Anterior cingulate cortex (tissue), 58 donors: ENCODE results near the gene SHANK3.
A peak's percentile ranks its signal among the peaks of the same experiment; 100 is the strongest.

Experiments
- DNase-seq, 58 donors: peaks; one replicate each; lab custom pipeline; 2025; lab: John Stamatoyannopoulos, UW

SHANK3 gene

DNA sequence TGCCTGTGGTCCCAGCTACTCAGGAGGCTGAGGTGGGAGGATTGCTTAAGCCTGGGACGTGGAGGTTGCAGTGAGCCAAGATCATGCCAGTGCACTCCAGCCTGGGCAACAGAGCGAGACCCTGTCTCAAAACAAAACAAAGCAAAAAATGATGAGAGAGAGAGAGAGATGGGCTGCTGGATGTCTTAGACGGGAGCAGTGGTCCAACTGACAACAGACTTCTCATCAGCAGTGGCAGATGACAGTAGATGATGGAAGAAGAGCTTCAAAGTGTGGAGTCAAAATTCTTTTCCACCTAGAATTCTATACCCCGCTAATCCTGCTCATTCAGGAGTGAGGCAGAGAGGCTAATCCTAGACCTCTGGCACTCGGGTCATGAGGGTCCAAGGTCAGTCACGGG lies 36.4 kb downstream of the SHANK3 start:
- DNase-seq: no peak

DNA sequence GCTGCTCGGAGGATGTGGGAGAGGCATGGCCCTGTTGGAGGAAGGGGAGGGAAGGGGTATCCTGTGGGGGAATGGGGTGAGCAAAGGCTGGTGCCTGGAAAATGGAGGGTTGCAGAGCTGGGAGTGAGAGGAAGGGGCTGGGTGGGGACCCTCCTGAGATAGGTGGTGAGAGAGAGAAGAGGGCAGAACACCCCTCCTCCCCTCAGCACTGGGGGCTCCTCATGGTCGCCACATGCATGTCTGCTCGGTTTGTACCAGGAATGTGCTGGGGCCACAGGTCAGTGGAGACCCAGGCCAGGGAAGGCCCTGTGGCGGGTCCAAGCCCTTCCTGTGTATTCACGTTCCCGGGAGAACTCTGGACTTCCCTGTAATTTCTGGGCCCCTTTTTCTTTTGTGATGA lies 37.6 kb downstream of the SHANK3 start:
- DNase-seq: no peak

DNA sequence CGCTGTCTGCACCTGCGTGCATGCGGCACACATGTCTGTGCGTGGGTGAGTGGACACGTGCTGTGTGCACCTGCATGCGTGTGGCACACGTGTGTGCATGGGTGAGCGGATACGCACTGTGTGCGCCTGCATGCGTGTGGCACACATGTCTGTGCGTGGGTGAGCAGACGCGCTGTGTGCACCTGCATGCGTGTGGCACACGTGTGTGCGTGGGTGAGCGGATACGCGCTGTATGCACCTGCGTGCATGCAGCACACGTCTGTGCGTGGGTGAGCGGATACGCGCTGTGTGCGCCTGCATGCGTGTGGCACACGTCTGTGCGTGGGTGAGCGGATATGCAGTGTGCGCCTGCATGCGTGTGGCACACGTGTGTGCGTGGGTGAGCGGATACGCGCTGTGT lies 38.3 kb downstream of the SHANK3 start:
- DNase-seq: no peak

DNA sequence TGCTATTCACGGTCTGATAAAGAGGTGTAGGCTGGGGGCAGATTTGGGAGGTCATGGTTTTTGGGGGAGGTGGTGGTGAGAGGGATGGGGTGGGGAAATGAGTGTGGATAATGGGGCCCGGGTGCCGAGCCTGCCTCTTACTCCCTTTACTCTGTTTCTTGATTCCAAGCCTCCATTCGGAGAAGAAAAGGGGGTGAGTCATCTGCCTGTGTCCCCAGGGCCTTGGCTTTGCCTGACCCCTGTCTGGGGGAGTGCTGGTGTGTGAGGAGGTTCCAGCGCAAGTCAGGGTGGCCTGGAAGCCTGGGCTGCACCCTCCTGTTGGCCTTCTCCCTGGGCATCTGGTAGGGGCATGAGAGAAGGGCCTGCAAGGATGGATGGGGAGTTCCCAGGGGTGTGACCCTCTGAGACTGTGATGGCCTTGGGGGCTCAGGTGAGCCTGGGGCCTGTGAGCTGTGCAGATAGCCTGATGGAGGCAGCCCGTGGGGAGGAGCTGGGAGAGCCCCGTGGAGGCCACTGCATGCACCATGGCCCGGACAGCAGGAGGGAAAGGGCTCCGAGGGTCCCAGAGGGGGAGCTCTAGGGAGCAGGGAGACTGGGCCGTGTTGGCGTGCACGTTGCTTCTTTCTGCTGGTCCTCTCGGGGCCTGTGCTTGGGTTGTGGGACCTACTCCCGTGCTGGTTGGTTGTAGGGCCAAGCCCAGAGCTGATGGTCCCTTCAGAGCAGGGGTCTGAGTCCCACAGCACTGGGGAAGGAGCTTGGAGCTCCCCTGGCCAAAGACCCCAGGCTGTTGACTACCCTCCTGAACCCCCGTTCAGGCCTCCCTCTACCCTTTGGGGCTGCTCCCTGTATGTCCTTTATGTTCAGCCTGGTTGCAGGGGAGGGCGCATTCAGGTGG lies 39.1 kb downstream of the SHANK3 start:
- DNase-seq: no peak

DNA sequence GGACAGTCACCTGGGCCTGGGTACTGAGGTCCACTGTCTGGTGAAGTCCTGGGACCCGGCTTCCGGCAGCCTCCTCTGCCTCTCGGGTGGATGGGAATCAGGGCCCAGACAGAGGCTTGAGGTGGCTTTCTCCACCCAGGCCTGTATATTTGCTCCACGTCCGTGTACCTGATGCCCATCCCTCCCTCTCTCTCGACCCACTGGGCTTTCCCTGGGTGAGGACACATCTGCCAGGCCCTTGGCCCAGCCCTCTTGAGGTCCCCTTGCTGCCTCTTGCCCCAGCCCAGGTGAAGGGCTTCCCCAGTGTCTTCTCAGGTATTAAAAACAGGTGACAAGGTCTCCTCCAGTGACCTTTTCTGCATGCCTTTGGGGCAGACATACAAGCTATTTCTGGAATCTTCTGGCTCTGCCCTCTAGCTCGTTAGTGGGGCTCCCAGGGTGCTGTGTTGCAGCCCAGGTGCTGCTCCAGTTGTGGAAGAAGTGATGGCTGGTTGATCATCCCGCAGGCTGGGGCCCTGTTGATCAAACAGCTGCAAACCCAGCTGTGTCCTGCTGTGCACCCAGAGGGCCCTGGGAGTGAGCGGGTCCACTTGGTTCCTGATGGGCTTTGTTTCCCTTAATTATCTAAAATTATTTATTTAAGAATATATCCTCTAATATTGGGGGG lies 39.9 kb downstream of the SHANK3 start:
- peak in 2 of 58 donors; percentile 35 to 36 for DNase-seq

DNA sequence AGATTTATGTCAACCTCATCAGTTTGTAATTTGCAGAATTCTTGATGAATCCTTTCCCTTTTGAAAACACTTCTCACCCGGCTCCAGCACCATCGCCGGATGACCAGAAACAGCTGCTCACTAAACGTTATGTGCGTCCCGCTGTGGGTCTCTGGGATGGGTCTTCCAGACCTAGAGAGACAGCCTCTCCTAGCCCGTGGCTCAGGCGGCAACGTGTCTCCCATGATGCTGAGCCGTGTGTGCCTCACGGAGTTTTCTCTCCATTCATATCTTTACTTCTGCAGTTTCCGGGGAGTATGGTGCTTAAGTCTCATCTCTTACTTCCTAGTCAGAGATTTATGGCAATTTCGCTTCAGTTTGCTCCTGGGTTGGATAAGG lies 40.4 kb downstream of the SHANK3 start:
- no peak for DNase-seq

DNA sequence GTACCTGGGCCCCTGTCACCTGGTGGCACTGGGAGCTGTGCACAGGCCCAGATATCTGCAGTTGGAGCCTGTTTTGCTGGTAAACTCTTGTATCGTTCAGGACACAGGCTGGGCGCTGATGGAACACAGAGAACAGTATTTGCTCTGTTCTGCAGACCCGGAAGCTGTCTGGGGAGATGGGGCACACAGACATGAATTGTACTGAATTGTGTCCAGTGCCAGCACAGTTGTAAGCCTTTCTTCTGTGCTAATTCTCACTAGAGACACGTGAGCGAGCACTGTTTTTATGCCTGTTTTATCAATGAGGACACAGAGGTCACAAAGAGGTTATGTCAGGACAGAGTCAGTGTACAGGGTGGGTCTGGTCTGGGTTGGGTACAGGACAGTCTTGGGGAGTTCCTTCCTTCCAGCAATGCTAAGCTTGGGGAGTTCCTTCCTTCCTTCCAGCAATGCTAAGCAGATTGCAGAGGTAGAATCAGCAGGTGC lies 41.0 kb downstream of the SHANK3 start:
- peak in 51 of 58 donors; percentile 41 to 94 (median 72) for DNase-seq

DNA sequence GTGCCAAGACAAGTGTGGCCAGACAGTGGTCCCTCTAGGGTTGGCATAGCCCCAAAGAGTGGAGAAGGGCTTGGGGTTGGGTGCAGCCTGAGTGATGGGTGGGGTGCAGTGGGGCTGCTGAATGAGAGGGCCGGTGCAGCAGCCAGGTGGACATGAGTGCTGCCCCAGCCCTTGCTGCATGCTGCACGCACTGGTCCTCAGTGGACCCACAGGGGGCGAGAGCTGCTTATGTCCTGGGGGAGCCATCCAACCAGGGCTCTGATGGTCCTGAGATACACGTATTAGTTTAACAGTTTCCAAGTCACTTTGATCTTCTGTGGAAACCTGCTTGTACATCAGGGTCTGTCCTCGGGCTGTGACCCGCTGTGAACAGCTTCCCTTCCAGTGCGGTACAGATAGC lies 41.5 kb downstream of the SHANK3 start:
- no peak for DNase-seq

DNA sequence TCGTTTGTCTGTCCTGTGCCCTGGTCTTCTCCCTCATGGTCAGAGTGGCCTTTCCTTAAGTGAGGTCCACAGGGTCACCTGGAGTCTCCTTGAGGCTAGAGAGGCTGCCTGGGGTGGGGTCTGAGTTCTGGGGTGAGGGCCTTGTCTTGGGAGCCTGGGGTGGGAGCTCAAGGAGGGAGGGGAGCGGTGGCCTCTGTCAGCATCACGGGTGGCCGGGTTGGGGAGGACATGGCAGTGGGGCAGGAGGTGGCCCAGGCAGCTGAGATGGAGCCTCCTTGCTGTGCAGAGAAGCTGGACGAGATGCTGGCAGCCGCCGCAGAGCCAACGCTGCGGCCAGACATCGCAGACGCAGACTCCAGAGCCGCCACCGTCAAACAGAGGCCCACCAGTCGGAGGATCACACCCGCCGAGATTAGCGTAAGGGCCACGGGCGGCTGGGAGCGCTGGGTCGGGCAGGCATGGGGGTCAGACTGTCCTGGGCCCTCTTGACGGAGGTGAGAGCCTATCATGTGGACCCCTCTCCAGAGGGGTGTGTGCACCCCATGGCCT lies 42.1 kb downstream of the SHANK3 start:
- DNase-seq: no peak

DNA sequence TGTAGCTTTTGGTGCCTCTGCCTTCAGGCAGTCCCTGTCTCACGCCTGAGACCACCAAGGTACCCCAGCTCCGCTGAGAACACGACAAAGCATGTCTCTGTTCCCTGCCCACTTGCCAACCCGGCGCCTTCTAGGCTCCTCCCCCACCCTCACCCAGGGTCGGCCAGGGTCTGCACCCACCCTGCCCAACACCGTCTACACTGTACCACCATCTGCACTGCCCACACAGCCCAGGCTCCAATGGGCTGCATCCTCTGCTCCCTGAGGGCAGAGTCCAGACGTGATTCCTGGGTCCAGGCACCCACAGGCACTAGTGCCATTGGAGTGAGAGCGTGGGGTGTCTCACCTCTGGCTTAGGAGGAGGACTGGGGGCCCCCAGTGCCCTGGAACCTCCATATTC lies 42.6 kb downstream of the SHANK3 start:
- no peak for DNase-seq

DNA sequence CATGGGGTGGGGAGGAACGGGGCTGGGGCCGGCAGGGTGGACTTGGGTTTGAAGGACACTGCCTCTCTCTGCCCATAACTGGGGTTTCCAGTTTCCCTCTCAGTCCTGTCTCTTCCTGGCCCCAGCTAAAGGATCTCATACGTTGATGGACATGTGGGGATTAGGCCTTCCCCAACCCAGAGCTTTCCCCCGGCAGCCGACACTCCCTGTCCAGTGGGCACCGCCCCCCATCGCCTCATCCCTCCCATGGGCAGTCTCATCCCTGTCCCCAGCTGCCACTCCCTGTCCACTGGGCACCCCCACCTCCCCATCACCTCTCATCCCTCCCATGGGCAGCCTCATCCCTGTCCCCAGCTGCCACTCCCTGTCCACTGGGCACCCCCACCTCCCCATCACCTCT lies 43.2 kb downstream of the SHANK3 start:
- DNase-seq: no peak

DNA sequence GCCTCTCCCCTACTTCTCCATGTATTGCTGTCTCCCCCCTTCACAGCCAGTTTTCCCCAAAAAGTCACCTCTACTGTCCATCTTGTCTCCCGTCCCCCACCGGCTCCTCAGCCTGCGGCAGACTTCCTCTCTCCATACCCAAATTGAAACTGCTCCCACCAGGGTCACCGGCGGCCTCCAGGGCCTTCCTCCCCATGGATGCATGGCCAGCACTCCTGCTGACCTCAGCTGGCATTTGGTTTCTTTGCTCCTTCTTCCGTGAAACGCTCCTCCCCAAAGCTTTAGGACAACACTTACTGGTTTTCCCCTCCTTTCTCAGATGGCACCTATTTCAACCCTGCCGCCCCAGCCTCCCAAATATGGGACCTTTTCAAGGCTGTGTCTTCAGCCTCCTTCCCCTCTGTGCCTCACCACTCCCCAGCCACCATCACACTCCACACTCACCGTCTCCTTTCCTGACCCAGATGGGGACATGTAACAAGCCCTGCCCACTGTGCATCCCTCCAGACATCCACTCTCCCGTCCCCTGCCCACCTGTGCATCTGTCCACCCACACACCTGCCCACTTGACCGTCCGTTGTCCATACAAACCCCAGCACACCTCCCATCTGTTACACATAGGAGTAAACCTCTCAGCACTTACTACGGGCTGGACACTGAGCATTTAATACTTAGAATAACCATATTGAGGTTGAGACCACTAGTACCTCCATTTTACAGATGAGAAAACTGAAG lies 43.8 kb downstream of the SHANK3 start:
- DNase-seq: no peak

DNA sequence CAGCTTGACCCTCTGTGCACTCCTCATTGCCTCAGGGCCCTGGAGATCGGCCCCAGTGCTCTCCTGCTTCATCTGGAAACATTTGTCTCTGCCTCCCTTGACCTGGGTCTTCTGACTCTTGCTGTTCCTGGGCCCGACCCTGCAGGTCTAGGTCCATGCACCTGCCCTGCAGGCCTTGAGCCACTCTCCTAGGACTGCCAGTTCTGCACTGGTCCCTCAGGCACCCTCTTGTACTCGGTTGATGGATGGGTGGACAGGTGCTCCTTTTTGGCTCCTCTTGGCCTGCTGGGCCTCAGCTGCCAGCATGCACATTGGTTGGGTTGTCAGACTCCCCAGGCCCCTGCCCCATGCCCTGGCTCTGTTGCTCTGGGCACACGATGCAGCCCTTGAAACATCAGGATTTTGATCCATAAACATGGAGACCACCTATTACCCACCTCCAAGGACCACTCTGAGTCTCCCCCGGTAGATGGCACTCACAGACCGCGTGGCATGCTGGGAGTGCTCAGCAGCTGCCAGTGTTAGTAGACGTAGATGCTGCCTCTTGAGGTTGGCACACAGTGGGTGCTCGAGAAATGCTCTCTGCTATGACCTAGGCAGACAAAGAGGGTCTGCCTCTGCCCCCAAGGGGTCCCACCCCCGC lies 45.2 kb downstream of the SHANK3 start:
- DNase-seq: peak in 3 of 58 donors; percentile 8 to 45 (median 14)

DNA sequence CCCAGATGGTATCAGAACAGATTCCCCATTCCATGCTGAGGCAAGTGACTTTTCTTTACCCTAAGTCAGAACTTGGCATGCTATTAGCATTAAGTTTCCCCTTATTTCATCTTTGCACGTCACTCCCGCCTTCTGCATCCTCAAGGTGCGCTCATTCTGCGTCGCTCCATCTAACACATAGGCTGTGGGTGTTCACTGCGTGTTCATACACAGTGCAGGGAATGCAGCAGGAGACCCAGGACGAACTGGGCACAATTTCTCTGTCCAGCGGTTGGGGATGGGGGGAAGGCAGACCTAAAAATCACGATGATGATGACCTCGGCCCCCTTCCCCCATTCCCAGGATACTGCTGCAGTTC lies 45.7 kb downstream of the SHANK3 start:
- DNase-seq: no peak

DNA sequence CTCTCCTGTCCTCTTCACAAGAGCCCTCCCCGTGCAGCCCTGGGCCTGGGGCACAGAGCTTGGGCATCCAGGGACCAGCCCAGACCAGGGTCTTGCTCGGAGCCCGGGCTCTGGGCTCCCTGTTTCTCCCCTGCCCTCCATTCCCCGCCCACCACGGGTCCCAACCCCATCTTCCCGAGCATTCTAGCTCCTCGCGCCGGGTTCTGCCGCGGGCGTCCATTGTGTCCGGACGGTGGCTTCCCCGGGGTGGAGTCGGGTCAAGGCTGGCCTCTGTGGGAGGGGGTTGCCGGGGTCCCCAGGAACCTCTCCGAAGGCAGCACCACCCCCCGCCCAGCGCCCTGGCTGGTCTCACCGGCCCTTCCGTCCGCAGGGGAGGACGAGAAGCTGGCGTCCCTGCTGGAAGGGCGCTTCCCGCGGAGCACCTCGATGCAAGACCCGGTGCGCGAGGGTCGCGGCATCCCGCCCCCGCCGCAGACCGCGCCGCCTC lies 47.2 kb downstream of the SHANK3 start:
- DNase-seq: no peak

DNA sequence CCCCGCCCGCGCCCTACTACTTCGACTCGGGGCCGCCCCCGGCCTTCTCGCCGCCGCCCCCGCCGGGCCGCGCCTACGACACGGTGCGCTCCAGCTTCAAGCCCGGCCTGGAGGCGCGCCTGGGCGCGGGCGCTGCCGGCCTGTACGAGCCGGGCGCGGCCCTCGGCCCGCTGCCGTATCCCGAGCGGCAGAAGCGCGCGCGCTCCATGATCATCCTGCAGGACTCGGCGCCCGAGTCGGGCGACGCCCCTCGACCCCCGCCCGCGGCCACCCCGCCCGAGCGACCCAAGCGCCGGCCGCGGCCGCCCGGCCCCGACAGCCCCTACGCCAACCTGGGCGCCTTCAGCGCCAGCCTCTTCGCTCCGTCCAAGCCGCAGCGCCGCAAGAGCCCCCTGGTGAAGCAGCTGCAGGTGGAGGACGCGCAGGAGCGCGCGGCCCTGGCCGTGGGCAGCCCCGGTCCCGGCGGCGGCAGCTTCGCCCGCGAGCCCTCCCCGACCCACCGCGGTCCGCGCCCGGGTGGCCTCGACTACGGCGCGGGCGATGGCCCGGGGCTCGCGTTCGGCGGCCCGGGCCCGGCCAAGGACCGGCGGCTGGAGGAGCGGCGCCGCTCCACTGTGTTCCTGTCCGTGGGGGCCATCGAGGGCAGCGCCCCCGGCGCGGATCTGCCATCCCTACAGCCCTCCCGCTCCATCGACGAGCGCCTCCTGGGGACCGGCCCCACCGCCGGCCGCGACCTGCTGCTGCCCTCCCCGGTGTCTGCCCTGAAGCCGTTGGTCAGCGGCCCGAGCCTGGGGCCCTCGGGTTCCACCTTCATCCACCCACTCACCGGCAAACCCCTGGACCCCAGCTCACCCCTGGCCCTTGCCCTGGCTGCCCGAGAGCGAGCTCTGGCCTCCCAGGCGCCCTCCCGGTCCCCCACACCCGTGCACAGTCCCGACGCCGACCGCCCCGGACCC lies 48.0 kb downstream of the SHANK3 start:
- DNase-seq: no peak

DNA sequence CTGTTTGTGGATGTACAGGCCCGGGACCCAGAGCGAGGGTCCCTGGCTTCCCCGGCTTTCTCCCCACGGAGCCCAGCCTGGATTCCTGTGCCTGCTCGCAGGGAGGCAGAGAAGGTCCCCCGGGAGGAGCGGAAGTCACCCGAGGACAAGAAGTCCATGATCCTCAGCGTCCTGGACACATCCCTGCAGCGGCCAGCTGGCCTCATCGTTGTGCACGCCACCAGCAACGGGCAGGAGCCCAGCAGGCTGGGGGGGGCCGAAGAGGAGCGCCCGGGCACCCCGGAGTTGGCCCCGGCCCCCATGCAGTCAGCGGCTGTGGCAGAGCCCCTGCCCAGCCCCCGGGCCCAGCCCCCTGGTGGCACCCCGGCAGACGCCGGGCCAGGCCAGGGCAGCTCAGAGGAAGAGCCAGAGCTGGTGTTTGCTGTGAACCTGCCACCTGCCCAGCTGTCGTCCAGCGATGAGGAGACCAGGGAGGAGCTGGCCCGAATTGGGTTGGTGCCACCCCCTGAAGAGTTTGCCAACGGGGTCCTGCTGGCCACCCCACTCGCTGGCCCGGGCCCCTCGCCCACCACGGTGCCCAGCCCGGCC lies 48.7 kb downstream of the SHANK3 start:
- DNase-seq: no peak

DNA sequence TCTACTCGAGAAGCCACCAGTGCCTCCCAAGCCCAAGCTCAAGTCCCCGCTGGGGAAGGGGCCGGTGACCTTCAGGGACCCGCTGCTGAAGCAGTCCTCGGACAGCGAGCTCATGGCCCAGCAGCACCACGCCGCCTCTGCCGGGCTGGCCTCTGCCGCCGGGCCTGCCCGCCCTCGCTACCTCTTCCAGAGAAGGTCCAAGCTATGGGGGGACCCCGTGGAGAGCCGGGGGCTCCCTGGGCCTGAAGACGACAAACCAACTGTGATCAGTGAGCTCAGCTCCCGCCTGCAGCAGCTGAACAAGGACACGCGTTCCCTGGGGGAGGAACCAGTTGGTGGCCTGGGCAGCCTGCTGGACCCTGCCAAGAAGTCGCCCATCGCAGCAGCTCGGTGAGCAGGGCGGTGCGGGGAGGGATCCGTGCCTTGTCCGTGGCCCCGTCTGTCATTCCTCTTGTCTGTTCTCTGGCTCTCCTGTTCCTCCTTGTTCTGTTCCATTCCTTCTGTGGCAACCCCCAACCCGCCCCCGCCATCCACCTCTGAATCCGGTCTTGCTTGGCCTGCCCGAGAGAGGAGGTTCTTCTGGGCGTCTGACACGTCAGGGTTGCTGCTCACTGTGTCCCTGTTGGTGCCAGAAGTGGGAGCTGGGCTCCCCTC lies 49.6 kb downstream of the SHANK3 start:
- DNase-seq: peak in 1 of 58 donors; percentile 48
